ENCODE measurements around the gene TTC39B. TPM values are rescaled to one million over a fixed set of nuclear protein-coding genes. Genes with fewer than 3 reads are reported as not detected.

The TTC39B gene
- total and polyA plus RNA-seq, 2 of the 8 experiments (the other 6 are each of a cell fraction or from before 2014, with no cell fraction given), result 1.6 to 10.9 TPM

GRCh38 chr9:15238646-15239045 is 68.4 kb downstream of the TTC39B start:
- H3K18ac ChIP-seq (ENCODE audit: extremely low read depth, low read length), result no peak overlapping the region
- H2AK5ac ChIP-seq (ENCODE audit: low read depth, low read length), result no peak overlapping the region
- no peak overlapping the region for H4K91ac ChIP-seq (replicated peaks; ENCODE audit: insufficient read length, low read length)
- H3K4me2 ChIP-seq (ENCODE audit: insufficient read depth in 1 of 2, low read depth in 2 of 2, low read length in 2 of 2), result no peak overlapping the region
- no peak overlapping the region for H3K23ac ChIP-seq (ENCODE audit: insufficient read length)
- no peak overlapping the region for H2BK120ac ChIP-seq (replicated peaks; ENCODE audit: low read depth, low read length)
- H2BK5ac ChIP-seq (ENCODE audit: low read depth, low read length), result no peak overlapping the region
- no peaks in the 10 kb centered on the region for H4K20me1 ChIP-seq (replicated peaks in 1 of 2; ENCODE audit: control insufficient read depth in 1 of 2, insufficient read depth in 2 of 2, low read length in 2 of 2)
- no peak overlapping the region for H2BK12ac ChIP-seq (ENCODE audit: low read depth, low read length)
- no peak overlapping the region for H3K56ac ChIP-seq (replicated peaks; ENCODE audit: insufficient read length, low read depth, low read length)
- H2BK15ac ChIP-seq (ENCODE audit: low read length), result no peak overlapping the region
- FAIRE-seq, result no peak
- peaks cover 2% of the 10 kb centered on the region; the same call in 1 of the 2 replicates for H3K79me1 ChIP-seq (ENCODE audit: low read depth, low read length)
- no peak overlapping the region for H4K8ac ChIP-seq (ENCODE audit: extremely low read depth, insufficient read depth, low read length)
- no peak overlapping the region for H2AFZ ChIP-seq (ENCODE audit: low read length)
- H3K79me2 ChIP-seq (ENCODE audit: control insufficient read depth in 1 of 2, insufficient read depth in 2 of 2, low read length in 2 of 2), result no peaks in the 10 kb centered on the region
- WGBS, 2 experiments (ENCODE audit: extremely low coverage in 1 of 2, insufficient coverage in 1 of 2, insufficient read length in 1 of 2, insufficient replicate concordance in 2 of 2, low coverage in 1 of 2, low lambda C conversion rate in 2 of 2, missing lambda C conversion rate in 1 of 2), result 98% methylated on average over 5 of the region's 5 CpGs; no CpG with 5 or more reads in 1 of the 2 experiments
- DNase-seq (ENCODE audit: low read depth in 1 of 2, low spot score in 2 of 2), result no peak
- ChIA-PET POLR2A (ENCODE audit: partially characterized antibody) (no interaction called here), CTCF (ENCODE audit: partially characterized antibody) (no interaction called here)
- no peaks in the 10 kb centered on the region for H3K23me2 ChIP-seq (ENCODE audit: low read depth, low read length)
- no peak overlapping the region for H3K4ac ChIP-seq (replicated peaks; ENCODE audit: insufficient read length, low read depth, low read length)
- H3K9ac ChIP-seq (replicated peaks in 1 of 4; ENCODE audit: extremely low read depth in 1 of 4, low read depth in 3 of 4, low read length in 3 of 4), result no peak overlapping the region
- no peak overlapping the region for H3K14ac ChIP-seq (ENCODE audit: insufficient read length)
- H3K27ac ChIP-seq (ENCODE audit: low read depth, low read length), result no peak overlapping the region
- H3K36me3 ChIP-seq (ENCODE audit: control insufficient read depth in 2 of 4, insufficient read depth in 4 of 4, low read length in 3 of 4), result no peaks in the 10 kb centered on the region
- H3K4me1 ChIP-seq (replicated peaks in 1 of 4; ENCODE audit: control insufficient read depth in 3 of 4, insufficient read depth in 4 of 4, low read length in 3 of 4), result no peaks in the 10 kb centered on the region
- H3K4me3 ChIP-seq (ENCODE audit: extremely low read depth in 1 of 4, insufficient read depth in 2 of 4, low read depth in 3 of 4, low read length in 4 of 4), result no peak overlapping the region
- no peak overlapping the region for H4K5ac ChIP-seq (ENCODE audit: insufficient read length, low read depth, low read length)
- H3K9me3 ChIP-seq (ENCODE audit: insufficient read depth in 2 of 2, low read depth in 1 of 2, low read length in 1 of 2), result no peaks in the 10 kb centered on the region
- no peak overlapping the region for H2BK20ac ChIP-seq (ENCODE audit: low read length)
- no peaks in the 10 kb centered on the region for H3K27me3 ChIP-seq (replicated peaks in 1 of 4; ENCODE audit: control insufficient read depth in 3 of 4, extremely low read depth in 1 of 4, insufficient read depth in 3 of 4, low read length in 3 of 4)
- no peak for TF ChIP-seq EP300 (IDR thresholded peaks at IDR 0.05; ENCODE audit: borderline replicate concordance in 1 of 2, low read depth in 2 of 2, low read length in 2 of 2)
- no peak for TF ChIP-seq SAP30 (IDR thresholded peaks at IDR 0.05; ENCODE audit: insufficient read depth, insufficient replicate concordance, low read length)
- no peak for TF ChIP-seq BCL11A (IDR thresholded peaks at IDR 0.05; ENCODE audit: low read depth in 2 of 2, low read length in 2 of 2)
- TF ChIP-seq FOSL1 (IDR thresholded peaks at IDR 0.05; ENCODE audit: insufficient read depth, low read depth, low read length), result no peak
- no peak for TF ChIP-seq RNF2 (IDR thresholded peaks at IDR 0.05; ENCODE audit: borderline replicate concordance, low read depth, low read length, missing control alignments, poor library complexity, severe bottlenecking)
- no peak for TF ChIP-seq POU5F1 (IDR thresholded peaks at IDR 0.05; ENCODE audit: low read depth, low read length)
- no peak for TF ChIP-seq CTBP2 (IDR thresholded peaks at IDR 0.05; ENCODE audit: borderline replicate concordance, insufficient read depth, insufficient read length, low read length)
- TF ChIP-seq RAD21 (IDR thresholded peaks at IDR 0.05 in 1 of 2, conservative IDR thresholded peaks at IDR 0.05 in 1 of 2; ENCODE audit: low read depth in 2 of 2, low read length in 2 of 2), result no peak
- TF ChIP-seq, protein P1, sequence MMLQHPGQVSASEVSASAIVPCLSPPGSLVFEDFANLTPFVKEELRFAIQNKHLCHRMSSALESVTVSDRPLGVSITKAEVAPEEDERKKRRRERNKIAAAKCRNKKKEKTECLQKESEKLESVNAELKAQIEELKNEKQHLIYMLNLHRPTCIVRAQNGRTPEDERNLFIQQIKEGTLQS (IDR thresholded peaks at IDR 0.05; ENCODE audit: insufficient read depth, low read depth, low read length), result no peak
- TF ChIP-seq POLR2A (IDR thresholded peaks at IDR 0.05; ENCODE audit: control extremely low read depth in 1 of 2, low read depth in 2 of 2, low read length in 2 of 2), result no peak
- no peak for TF ChIP-seq BRCA1 (IDR thresholded peaks at IDR 0.05; ENCODE audit: low read depth, low read length)
- no peak for TF ChIP-seq SIRT6 (IDR thresholded peaks at IDR 0.05; ENCODE audit: low read length)
- no peak for TF ChIP-seq ZNF274 (IDR thresholded peaks at IDR 0.05; ENCODE audit: borderline replicate concordance, extremely low read depth, low read length)

Data from H1 (cell line).